ENCODE measurements around the gene MAN2B1.

The MAN2B1 gene

DNA sequence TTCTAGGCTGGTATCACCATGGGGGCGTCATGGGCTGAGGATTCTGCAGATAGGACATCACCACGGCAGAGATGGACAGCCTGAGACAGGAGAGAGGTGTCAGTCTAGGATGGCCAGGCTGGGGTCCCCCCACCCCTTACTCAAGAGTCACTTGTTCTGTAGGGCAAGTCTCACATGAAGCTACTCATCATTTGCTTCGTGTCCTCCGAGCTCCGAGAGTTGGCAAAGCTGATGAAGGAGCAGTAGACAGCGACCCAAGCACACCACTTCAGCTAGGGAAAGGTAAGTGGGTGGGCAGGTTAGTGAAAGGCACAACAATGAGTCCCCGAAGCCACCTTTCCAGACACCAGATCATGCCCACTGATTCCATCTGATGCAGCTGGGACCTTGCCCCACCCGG, 1.8 kb upstream of the MAN2B1 start:
- H3K4me3 ChIP-seq (ENCODE audit: low read length): peak overlapping the region; percentile 96
- DNase-seq (ENCODE audit: low read depth): no peak
- TF ChIP-seq, protein P1, sequence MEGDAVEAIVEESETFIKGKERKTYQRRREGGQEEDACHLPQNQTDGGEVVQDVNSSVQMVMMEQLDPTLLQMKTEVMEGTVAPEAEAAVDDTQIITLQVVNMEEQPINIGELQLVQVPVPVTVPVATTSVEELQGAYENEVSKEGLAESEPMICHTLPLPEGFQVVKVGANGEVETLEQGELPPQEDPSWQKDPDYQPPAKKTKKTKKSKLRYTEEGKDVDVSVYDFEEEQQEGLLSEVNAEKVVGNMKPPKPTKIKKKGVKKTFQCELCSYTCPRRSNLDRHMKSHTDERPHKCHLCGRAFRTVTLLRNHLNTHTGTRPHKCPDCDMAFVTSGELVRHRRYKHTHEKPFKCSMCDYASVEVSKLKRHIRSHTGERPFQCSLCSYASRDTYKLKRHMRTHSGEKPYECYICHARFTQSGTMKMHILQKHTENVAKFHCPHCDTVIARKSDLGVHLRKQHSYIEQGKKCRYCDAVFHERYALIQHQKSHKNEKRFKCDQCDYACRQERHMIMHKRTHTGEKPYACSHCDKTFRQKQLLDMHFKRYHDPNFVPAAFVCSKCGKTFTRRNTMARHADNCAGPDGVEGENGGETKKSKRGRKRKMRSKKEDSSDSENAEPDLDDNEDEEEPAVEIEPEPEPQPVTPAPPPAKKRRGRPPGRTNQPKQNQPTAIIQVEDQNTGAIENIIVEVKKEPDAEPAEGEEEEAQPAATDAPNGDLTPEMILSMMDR (conservative IDR thresholded peaks at IDR 0.05; ENCODE audit: low read depth, low read length): no peak

DNA sequence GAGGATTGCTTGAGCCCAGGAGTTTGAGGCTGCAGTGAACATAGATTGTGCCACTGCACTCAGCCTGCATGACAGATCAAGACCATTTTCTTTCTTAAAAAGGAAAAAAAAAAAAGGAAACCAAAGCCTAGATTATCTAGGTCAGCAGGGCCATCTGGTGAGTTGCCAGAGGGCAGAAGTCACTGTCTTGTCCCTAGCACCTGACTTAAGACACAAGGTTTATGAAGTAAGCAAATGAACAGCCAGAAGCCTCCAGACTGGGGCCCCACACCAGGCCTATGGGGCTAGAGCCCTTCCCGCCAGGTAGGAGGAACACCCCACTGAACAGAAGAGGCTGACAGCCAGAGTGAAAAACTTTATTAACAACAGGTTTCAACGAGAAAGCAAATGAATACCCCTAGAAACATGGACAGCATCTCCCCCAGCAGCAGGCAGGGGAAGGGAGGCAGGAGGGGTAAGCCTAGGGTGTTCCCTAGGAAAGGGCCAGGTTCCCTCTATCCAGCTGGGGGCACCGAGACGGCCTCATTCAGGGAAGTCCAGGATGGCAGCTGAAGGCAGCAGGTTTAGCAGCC, 1.3 kb upstream of the MAN2B1 start:
- TF ChIP-seq, protein P1 (conservative IDR thresholded peaks at IDR 0.05; ENCODE audit: low read depth, low read length): no peak
- H3K4me3 ChIP-seq (ENCODE audit: low read length): peak overlapping the region; percentile 96
- no peak for DNase-seq (ENCODE audit: low read depth)

DNA sequence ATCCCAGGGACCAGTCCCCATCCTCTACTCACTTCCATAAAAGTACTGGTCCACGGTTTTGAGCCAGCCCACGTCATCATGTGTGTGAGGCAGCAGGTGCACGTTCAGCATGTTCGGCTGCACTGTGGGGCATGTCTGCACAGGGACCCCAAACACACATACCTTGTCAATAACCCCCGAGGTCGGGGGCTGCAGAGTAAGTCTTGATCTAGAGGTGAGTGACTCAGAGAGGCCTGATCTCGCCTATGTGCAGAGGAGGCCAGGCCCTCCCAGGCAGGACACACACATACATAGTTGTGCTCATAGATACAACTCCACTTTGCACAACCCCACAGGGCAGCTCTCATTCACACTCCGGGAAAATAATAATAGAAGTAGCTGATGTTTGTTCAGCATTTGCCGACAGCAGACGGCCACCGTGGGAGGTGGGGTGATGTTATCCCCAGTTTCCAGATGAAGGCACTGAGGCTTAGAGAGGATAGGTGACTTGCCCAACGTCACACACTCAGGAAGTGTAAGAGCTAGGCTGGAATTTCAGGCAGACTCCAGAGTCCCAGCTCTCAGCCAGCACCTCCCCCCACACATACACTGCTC, 774 bp downstream of the MAN2B1 start:
- peak overlapping the region; percentile 59 for H3K4me3 ChIP-seq (ENCODE audit: low read length)
- no peak for DNase-seq (ENCODE audit: low read depth)
- TF ChIP-seq, protein P1 (conservative IDR thresholded peaks at IDR 0.05; ENCODE audit: low read depth, low read length): no peak

DNA sequence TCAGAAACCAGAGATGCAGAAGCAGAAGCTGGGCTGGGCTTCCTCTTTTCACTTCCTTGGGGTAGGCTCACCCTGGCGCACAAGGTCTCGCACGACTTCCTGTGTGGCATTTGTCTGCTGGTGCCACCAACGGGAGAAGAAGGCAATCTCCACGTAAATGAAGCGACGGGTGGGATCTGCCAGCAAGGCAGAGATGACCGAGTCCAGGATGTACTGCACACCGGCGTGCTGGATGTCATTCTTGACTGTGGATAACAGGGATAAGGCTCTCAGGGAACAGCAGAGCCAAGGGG, 1.3 kb downstream of the MAN2B1 start:
- no peak for DNase-seq (ENCODE audit: low read depth)
- no peak overlapping the region for H3K4me3 ChIP-seq (ENCODE audit: low read length)
- TF ChIP-seq, protein P1 (conservative IDR thresholded peaks at IDR 0.05; ENCODE audit: low read depth, low read length): no peak

DNA sequence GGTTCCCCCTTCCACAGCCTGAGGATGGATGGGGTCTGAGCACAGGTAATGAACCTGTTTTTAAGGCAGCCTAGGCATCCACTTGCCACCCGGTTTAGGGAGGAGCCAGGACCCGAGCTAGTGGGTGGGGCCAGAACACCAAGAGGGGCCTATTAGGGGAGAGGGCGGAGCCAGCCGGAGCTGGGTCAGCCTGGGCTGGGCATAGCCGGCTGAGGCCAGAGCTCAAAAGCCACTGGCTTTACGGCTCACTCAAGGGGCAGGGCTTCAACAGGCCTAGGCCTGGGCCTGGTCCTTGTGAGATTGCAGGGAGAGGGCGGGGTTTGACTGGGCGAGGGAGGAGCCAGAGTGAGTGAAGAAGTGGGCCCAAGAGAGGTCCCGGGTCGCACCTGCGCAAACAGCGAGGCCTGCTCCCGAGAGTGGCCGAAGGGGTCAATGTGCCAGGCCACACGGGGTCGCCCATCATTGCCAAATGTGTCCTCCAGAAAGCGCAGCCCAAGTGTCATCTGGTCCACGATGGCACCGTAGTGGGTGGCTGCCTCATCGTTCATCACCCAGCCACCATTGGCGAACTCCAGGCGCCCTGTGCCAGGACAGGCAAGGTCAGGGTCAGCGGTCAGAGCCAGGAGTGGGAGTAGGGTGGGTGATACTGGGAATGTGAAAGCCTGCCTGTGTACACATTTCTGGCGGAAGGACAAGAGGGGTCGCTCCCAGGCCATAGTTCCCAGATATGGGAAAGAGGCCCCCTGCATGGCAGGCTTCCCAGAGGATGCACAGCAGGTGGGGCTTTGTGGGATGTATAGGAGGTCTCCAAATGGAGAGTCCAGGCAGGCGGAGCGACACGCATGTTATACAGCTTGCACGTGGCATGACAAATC, 1.9 kb downstream of the MAN2B1 start:
- DNase-seq (ENCODE audit: low read depth): no peak
- no peak overlapping the region for H3K4me3 ChIP-seq (ENCODE audit: low read length)
- TF ChIP-seq, protein P1 (conservative IDR thresholded peaks at IDR 0.05; ENCODE audit: low read depth, low read length): no peak

DNA sequence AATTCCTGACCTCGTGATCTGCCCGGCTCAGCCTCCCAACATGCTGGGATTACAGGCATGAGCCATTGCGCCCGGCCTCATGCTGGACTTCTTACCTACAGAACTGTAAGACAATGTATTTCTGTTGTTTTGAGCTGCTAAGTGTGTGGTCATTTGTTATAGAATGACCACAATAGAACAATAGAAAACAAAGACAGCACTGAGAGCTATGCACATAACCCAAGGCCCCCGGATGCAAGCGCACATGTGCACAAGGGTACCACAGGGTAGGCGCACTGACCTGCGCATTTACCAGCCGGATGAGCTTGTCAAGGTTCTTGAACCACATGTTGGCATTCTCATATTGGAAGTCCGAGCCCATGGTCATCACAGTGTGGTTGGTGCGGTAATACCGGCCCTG, 5.6 kb downstream of the MAN2B1 start:
- no peak overlapping the region for H3K4me3 ChIP-seq (ENCODE audit: low read length)
- TF ChIP-seq, protein P1 (conservative IDR thresholded peaks at IDR 0.05; ENCODE audit: low read depth, low read length): no peak
- DNase-seq (ENCODE audit: low read depth): no peak

All from retinal pigment epithelial cell (primary cell).